ENCODE data around the gene CSTB.

DNA sequence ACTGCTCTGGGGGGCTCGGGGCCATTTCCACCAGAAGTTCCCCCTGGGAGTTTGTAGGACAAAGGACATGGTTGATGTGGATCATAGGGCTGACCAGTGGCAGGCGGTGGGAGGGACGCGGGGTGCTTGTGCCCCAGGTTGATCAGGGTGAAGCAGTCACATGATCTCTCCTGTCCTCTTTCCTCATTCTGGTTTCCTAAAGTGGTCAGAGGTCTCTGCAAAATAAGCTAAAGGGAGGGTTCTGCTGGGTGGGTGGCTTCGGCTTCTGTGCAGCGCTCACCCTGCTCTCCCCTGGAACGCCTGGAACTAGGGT is 48.0 kb downstream of the CSTB start:
- TF ChIP-seq, protein P1, sequence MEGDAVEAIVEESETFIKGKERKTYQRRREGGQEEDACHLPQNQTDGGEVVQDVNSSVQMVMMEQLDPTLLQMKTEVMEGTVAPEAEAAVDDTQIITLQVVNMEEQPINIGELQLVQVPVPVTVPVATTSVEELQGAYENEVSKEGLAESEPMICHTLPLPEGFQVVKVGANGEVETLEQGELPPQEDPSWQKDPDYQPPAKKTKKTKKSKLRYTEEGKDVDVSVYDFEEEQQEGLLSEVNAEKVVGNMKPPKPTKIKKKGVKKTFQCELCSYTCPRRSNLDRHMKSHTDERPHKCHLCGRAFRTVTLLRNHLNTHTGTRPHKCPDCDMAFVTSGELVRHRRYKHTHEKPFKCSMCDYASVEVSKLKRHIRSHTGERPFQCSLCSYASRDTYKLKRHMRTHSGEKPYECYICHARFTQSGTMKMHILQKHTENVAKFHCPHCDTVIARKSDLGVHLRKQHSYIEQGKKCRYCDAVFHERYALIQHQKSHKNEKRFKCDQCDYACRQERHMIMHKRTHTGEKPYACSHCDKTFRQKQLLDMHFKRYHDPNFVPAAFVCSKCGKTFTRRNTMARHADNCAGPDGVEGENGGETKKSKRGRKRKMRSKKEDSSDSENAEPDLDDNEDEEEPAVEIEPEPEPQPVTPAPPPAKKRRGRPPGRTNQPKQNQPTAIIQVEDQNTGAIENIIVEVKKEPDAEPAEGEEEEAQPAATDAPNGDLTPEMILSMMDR (conservative IDR thresholded peaks at IDR 0.05; ENCODE audit: low read depth, low read length): no peak
- TF ChIP-seq EZH2 (IDR thresholded peaks at IDR 0.05; ENCODE audit: borderline replicate concordance, low read depth, low read length, poor library complexity, severe bottlenecking): no peak
